ENCODE results near the gene PRPH2.

DNA sequence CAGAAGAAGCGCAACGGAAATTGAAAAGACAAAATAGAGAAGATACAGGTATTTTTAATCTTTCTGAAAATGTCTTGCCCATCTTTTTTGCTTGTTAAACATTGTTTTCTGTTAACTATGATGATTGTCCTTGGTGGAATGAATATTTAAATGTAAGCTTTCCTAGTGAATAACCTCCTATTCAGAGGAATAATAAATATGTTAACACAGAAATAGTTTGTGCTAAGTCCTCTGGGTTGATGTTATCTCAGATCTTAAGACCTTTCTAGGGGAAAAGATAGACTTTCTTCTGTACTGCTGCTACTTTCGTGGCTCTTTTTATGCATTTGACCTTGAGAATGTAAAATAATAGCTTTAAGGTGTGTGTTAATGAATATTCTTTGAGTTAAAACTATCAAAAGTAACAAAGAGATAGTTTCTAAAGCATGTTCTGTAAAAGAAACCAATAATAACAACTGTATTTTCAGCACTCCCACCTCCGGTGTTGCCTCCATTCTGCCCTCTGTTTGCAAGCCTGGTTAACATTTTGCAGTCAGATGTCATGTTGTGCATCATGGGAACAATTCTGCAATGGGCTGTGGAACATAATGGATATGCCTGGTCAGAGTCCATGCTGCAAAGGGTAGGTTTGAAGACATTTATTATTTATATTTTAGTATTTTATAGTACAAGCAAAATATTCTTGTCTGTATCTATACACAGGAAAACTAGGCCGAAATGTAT lies 70.2 kb downstream of the PRPH2 start:
- TF ChIP-seq, protein P1, sequence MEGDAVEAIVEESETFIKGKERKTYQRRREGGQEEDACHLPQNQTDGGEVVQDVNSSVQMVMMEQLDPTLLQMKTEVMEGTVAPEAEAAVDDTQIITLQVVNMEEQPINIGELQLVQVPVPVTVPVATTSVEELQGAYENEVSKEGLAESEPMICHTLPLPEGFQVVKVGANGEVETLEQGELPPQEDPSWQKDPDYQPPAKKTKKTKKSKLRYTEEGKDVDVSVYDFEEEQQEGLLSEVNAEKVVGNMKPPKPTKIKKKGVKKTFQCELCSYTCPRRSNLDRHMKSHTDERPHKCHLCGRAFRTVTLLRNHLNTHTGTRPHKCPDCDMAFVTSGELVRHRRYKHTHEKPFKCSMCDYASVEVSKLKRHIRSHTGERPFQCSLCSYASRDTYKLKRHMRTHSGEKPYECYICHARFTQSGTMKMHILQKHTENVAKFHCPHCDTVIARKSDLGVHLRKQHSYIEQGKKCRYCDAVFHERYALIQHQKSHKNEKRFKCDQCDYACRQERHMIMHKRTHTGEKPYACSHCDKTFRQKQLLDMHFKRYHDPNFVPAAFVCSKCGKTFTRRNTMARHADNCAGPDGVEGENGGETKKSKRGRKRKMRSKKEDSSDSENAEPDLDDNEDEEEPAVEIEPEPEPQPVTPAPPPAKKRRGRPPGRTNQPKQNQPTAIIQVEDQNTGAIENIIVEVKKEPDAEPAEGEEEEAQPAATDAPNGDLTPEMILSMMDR (IDR thresholded peaks at IDR 0.05): no peak
- no peak for TF ChIP-seq POLR2AphosphoS5 (IDR thresholded peaks at IDR 0.05)
